ENCODE measurements around the gene WNT4.

DNA sequence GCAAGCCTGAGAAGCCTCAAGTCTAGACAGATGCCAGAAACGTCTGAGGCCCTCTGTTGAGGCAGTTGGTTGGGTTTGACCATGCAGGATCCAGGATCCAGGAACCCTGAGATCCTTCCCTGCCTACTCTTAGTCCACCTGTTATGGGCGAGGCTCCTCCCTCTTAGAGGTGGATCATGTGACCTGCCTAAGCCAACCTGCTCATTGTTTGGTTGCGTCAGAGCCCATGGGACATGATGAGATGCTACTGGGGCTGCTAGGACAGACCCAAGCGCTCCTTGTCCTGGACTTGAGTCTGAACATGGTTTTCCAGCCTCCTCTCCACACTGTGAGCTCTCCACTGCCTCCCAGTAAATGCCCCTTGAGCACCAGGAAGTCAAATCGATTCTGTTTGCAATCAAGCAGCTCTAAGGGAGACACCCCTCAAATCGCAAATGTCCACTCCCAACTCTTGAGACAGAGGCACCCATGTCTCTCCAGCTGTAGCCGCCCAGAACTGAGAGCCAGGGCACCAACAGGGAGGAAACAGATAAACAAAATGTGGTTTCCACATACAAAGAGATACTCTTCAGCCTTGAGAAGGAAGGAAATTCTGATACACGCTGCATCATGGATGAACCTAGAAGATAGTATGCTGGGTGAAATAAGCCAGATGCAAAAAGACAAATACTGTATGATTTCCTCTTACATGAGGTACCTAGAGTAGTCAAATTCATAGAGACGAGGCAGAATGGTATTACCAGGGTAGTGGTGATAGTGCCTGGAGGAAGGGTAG, 31.7 kb upstream of the WNT4 start:
- TF ChIP-seq RAD21 (conservative IDR thresholded peaks at IDR 0.05 in 1 of 2, IDR thresholded peaks at IDR 0.05 in 1 of 2), result no peak
- TF ChIP-seq, protein P1, sequence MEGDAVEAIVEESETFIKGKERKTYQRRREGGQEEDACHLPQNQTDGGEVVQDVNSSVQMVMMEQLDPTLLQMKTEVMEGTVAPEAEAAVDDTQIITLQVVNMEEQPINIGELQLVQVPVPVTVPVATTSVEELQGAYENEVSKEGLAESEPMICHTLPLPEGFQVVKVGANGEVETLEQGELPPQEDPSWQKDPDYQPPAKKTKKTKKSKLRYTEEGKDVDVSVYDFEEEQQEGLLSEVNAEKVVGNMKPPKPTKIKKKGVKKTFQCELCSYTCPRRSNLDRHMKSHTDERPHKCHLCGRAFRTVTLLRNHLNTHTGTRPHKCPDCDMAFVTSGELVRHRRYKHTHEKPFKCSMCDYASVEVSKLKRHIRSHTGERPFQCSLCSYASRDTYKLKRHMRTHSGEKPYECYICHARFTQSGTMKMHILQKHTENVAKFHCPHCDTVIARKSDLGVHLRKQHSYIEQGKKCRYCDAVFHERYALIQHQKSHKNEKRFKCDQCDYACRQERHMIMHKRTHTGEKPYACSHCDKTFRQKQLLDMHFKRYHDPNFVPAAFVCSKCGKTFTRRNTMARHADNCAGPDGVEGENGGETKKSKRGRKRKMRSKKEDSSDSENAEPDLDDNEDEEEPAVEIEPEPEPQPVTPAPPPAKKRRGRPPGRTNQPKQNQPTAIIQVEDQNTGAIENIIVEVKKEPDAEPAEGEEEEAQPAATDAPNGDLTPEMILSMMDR (IDR thresholded peaks at IDR 0.05), result no peak
- TF ChIP-seq, protein P2, sequence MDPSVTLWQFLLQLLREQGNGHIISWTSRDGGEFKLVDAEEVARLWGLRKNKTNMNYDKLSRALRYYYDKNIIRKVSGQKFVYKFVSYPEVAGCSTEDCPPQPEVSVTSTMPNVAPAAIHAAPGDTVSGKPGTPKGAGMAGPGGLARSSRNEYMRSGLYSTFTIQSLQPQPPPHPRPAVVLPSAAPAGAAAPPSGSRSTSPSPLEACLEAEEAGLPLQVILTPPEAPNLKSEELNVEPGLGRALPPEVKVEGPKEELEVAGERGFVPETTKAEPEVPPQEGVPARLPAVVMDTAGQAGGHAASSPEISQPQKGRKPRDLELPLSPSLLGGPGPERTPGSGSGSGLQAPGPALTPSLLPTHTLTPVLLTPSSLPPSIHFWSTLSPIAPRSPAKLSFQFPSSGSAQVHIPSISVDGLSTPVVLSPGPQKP (IDR thresholded peaks at IDR 0.05; ENCODE audit: low read depth, low read length), result no peak
- TF ChIP-seq, protein P3, sequence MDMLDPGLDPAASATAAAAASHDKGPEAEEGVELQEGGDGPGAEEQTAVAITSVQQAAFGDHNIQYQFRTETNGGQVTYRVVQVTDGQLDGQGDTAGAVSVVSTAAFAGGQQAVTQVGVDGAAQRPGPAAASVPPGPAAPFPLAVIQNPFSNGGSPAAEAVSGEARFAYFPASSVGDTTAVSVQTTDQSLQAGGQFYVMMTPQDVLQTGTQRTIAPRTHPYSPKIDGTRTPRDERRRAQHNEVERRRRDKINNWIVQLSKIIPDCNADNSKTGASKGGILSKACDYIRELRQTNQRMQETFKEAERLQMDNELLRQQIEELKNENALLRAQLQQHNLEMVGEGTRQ (IDR thresholded peaks at IDR 0.05), result no peak

All from A549 (cell line).